Keratinocyte (primary cell): ENCODE data around the gene MCEMP1. TPM values are rescaled to one million over a fixed set of nuclear protein-coding genes. Genes with fewer than 3 reads are reported as not detected.

Source experiments
- DNase-seq: peaks from one replicate; pipeline ENCODE4 v3.0.0-alpha.2; 2011; ENCODE audit warnings: low read depth, missing footprints, low spot score
- FAIRE-seq: peaks from 2 replicates; lab custom pipeline; 2011; peaks lifted over from hg19 to GRCh38; lab: Jason Lieb, UNC
- H2AFZ ChIP-seq: 2 replicates; pipeline ENCODE4 v1.6.0; 2012; ENCODE audit warnings: low read length, control low read depth, inconsistent platforms; ENCODE audit not compliant: control insufficient read depth
- H3K27ac ChIP-seq: 2 replicates; pipeline ENCODE4 v1.5.1; 2011; ENCODE audit warnings: low read length; ENCODE audit not compliant: control insufficient read depth, insufficient read depth
- H3K27me3 ChIP-seq: 3 replicates; pipeline ENCODE4 v1.6.0; 2011; ENCODE audit warnings: low read length; ENCODE audit not compliant: control insufficient read depth, insufficient read depth; ENCODE audit errors: extremely low read depth
- H3K36me3 ChIP-seq, 2 experiments: 2 replicates in 1 of 2; 3 replicates in 1 of 2; pipeline ENCODE4 v1.5.1; 2011; ENCODE audit warnings: low read length in 2 of 2, mild to moderate bottlenecking in 1 of 2; ENCODE audit not compliant: control insufficient read depth in 2 of 2, insufficient read depth in 2 of 2; ENCODE audit errors: extremely low read depth in 1 of 2
- H3K4me1 ChIP-seq: 3 replicates; pipeline ENCODE4 v1.5.1; 2011; ENCODE audit warnings: low read length; ENCODE audit not compliant: control insufficient read depth, insufficient read depth; ENCODE audit errors: extremely low read depth
- H3K4me2 ChIP-seq: 3 replicates; pipeline ENCODE4 v1.6.0; 2011; ENCODE audit warnings: low read depth, low read length; ENCODE audit not compliant: control insufficient read depth, insufficient read depth; ENCODE audit errors: extremely low read depth
- H3K4me3 ChIP-seq, 3 experiments: fragments of 200-600 bp in 1 of 3; sonication (generic) in 1 of 3; 2 replicates in 2 of 3; 3 replicates in 1 of 3; pipeline ENCODE4 v1.5.1; 2011 to 2016; ENCODE audit warnings: low read length in 3 of 3, mild to moderate bottlenecking in 3 of 3, control low read depth in 2 of 3, inconsistent platforms in 1 of 3, low read depth in 1 of 3, mixed read lengths in 1 of 3, mixed run types in 1 of 3, moderate library complexity in 1 of 3; ENCODE audit not compliant: control insufficient read depth in 2 of 3, insufficient read depth in 2 of 3; ENCODE audit errors: extremely low read depth in 1 of 3
- H3K79me2 ChIP-seq: 2 replicates; pipeline ENCODE4 v1.6.0; 2012; ENCODE audit warnings: low read length; ENCODE audit not compliant: control insufficient read depth, insufficient read depth
- H3K9ac ChIP-seq: 3 replicates; pipeline ENCODE4 v1.6.0; 2011; ENCODE audit warnings: low read length; ENCODE audit not compliant: control insufficient read depth, insufficient read depth; ENCODE audit errors: extremely low read depth
- H3K9me1 ChIP-seq: 3 replicates; pipeline ENCODE4 v1.6.0; 2011; ENCODE audit warnings: low read length; ENCODE audit not compliant: control insufficient read depth, insufficient read depth; ENCODE audit errors: extremely low read depth
- H3K9me3 ChIP-seq: 2 replicates; pipeline ENCODE4 v1.5.1; 2012; ENCODE audit warnings: low read depth, low read length; ENCODE audit not compliant: control insufficient read depth
- H4K20me1 ChIP-seq: 3 replicates; pipeline ENCODE4 v1.6.0; 2011; ENCODE audit warnings: low read length; ENCODE audit not compliant: control insufficient read depth, insufficient read depth; ENCODE audit errors: extremely low read depth
- CTCF ChIP-seq, 3 experiments: IDR thresholded peaks in 1 of 3; conservative IDR thresholded peaks in 1 of 3; optimal IDR thresholded peaks in 1 of 3; 2 replicates in 2 of 3; 3 replicates in 1 of 3; pipeline versions ENCODE3 to v1.5.1; 2011; ENCODE audit warnings: low read length in 3 of 3, mild to moderate bottlenecking in 3 of 3, moderate library complexity in 2 of 3, control low read depth in 1 of 3, inconsistent platforms in 1 of 3; ENCODE audit not compliant: insufficient read depth in 2 of 3; ENCODE audit errors: extremely low read depth in 1 of 3
- EZH2 ChIP-seq: IDR thresholded peaks from one replicate; pipeline ENCODE4 v1.6.1; 2012; ENCODE audit warnings: inconsistent platforms, mild to moderate bottlenecking, low read length, moderate library complexity
- dilution Hi-C: fragments of 300-500 bp; cut with MboI; formaldehyde crosslinking; loops from one replicate; pipeline ENCODE4 v1.7.0; 2020; ENCODE audit warnings: low sequenced_read_pairs; ENCODE audit not compliant: extremely low pct_ligation_motif_present
- polyA plus RNA-seq, 5 experiments: library from polyadenylated mRNA; depleted of rRNA in 3 of 5; stranded (reverse) in 3 of 5; stranded (forward) in 1 of 5; unstranded in 1 of 5; fragments of >200 nt; gene quantifications; 1 replicate in 1 of 5; 2 replicates in 3 of 5; 3 replicates in 1 of 5; pipeline versions ENCODE4 v1.2.1 to v1.2.3, GENCODE V29; 2011 to 2012; ENCODE audit warnings: missing spikeins in 2 of 5, low read depth in 1 of 5, low replicate concordance in 1 of 5

MCEMP1 gene
- polyA plus RNA-seq, 1 donor (not counting 4 experiments of a cell fraction or from before 2014, with no cell fraction given): not detected

GRCh38 chr19:7703332-7703731 lies 26.4 kb downstream of the MCEMP1 start:
- dilution Hi-C loops: no loop called here
- Histone ChIP-seq H4K20me1 (no peaks in the 10 kb centered on the region), H3K4me3 (no peak overlapping the region), H3K9ac (no peak overlapping the region), H3K9me3 (no peaks in the 10 kb centered on the region), H3K4me1 (no peaks in the 10 kb centered on the region), H3K27ac (no peak overlapping the region), H3K9me1 (no peaks in the 10 kb centered on the region), H2AFZ (no peak overlapping the region), H3K4me2 (no peak overlapping the region), H3K79me2 (no peaks in the 10 kb centered on the region), H3K27me3 (peaks cover 10% of the 10 kb centered on the region), H3K36me3 (no peaks in the 10 kb centered on the region)
- no peak for TF ChIP-seq CTCF (optimal IDR thresholded peaks at IDR 0.05 in 1 of 3, IDR thresholded peaks at IDR 0.05 in 1 of 3, conservative IDR thresholded peaks at IDR 0.05 in 1 of 3; ENCODE audit: extremely low read depth in 1 of 3, insufficient read depth in 2 of 3, low read length in 3 of 3)
- no peak for TF ChIP-seq EZH2
- DNase-seq (no peak), FAIRE-seq (no peak)

GRCh38 chr19:7704280-7705060 lies 27.6 kb downstream of the MCEMP1 start:
- no peaks in the 10 kb centered on the region for H3K36me3 ChIP-seq
- no peaks in the 10 kb centered on the region for H3K9me3 ChIP-seq
- TF ChIP-seq EZH2 (no peak), CTCF (optimal IDR thresholded peaks at IDR 0.05 in 1 of 3, IDR thresholded peaks at IDR 0.05 in 1 of 3, conservative IDR thresholded peaks at IDR 0.05 in 1 of 3; ENCODE audit: extremely low read depth in 1 of 3, insufficient read depth in 2 of 3, low read length in 3 of 3) (no peak)
- H3K9me1 ChIP-seq: no peaks in the 10 kb centered on the region
- no peaks in the 10 kb centered on the region for H3K79me2 ChIP-seq
- no peak for FAIRE-seq
- dilution Hi-C loops: no loop called here
- no peaks in the 10 kb centered on the region for H3K27me3 ChIP-seq
- H2AFZ ChIP-seq: no peak overlapping the region
- no peak overlapping the region for H3K9ac ChIP-seq
- DNase-seq: no peak
- no peak overlapping the region for H3K4me3 ChIP-seq
- no peaks in the 10 kb centered on the region for H3K4me1 ChIP-seq
- no peak overlapping the region for H3K4me2 ChIP-seq
- H3K27ac ChIP-seq: no peak overlapping the region
- no peaks in the 10 kb centered on the region for H4K20me1 ChIP-seq
